ENCODE data around the gene SKIC2.

- TF ChIP-seq TCF7 (CRISPR knock-in tag; IDR thresholded peaks at IDR 0.05; ENCODE audit: low read depth) (no peak), ETV6 (CRISPR knock-in tag; IDR thresholded peaks at IDR 0.05) (no peak), CTCF (IDR thresholded peaks at IDR 0.05) (no peak), ATF3 (CRISPR knock-in tag; conservative IDR thresholded peaks at IDR 0.05) (no peak), GABPB1 (CRISPR knock-in tag; IDR thresholded peaks at IDR 0.05) (no peak), E2F1 (CRISPR knock-in tag; IDR thresholded peaks at IDR 0.05) (no peak), MAX (CRISPR knock-in tag; IDR thresholded peaks at IDR 0.05) (no peak), ESRRA (CRISPR knock-in tag; IDR thresholded peaks at IDR 0.05; ENCODE audit: borderline replicate concordance) (no peak), ARID4B (CRISPR knock-in tag; IDR thresholded peaks at IDR 0.05; ENCODE audit: borderline replicate concordance) (no peak), USF2 (CRISPR knock-in tag; IDR thresholded peaks at IDR 0.05) (no peak), JAZF1 (CRISPR knock-in tag; IDR thresholded peaks at IDR 0.05) (no peak), FOXP4 (CRISPR knock-in tag; IDR thresholded peaks at IDR 0.05) (no peak)
Observed at GRCh38 chr6:31919624-31920303, 39.2 kb upstream of the SKIC2 start.
